ENCODE measurements around the gene DUSP19. TPM values are rescaled to one million over a fixed set of nuclear protein-coding genes. Genes with fewer than 3 reads are reported as not detected.

Gene DUSP19
- total RNA-seq, 1 experiment from 2014 or later: 3.5 TPM

- DNase-seq (ENCODE audit: low read depth): peak; percentile 91
These were observed 45.8 kb downstream of the DUSP19 start, which contains the start of gene NUP35 for GRCh38 chr2:183124222-183124956. Gene NUP35, plus strand, starts transcription at chr2:183124443. Its CDS starts 15 bp downstream, at chr2:183124458.

GRCh38 chr2:183124957-183125255, 46.4 kb downstream of the DUSP19 start:
- DNase-seq (ENCODE audit: low read depth): no peak

- no peak for DNase-seq (ENCODE audit: low read depth)
These were observed 47.3 kb downstream of the DUSP19 start for GRCh38 chr2:183125659-183126341.

- DNase-seq (ENCODE audit: low read depth): no peak
These were observed 48.1 kb downstream of the DUSP19 start for GRCh38 chr2:183126635-183127034.

GRCh38 chr2:183134016-183134415, 55.5 kb downstream of the DUSP19 start:
- no peak for DNase-seq (ENCODE audit: low read depth)

GRCh38 chr2:183148955-183149354, 70.4 kb downstream of the DUSP19 start:
- DNase-seq (ENCODE audit: low read depth): no peak

- peak; percentile 14 for DNase-seq (ENCODE audit: low read depth)
These were observed 70.9 kb downstream of the DUSP19 start for GRCh38 chr2:183149489-183149888.

Other genes with a start within 250 kb of the DUSP19 start
- gene FRZB, start 212.1 kb upstream of the DUSP19 start, total RNA-seq (2014; rRNA removed): 0.92 and 1.1 TPM in 2 replicates
- 146 and 168 TPM in 2 replicates for gene NCKAP1, start 40.3 kb upstream of the DUSP19 start, total RNA-seq (2014; rRNA removed)
- gene NUP35, start 45.7 kb downstream of the DUSP19 start, total RNA-seq (2014; rRNA removed): 23.8 and 26.7 TPM in 2 replicates

Measured in LHCN-M2 (cell line).